ENCODE data around the gene CETN2. TPM values are rescaled to one million over a fixed set of nuclear protein-coding genes. Genes with fewer than 3 reads are reported as not detected.
A peak's percentile ranks its signal among the peaks of the same experiment; 100 is the strongest.

Gene CETN2
- total RNA-seq, 2 donors from 2014 or later, result 44.1 to 54.3 TPM

DNA sequence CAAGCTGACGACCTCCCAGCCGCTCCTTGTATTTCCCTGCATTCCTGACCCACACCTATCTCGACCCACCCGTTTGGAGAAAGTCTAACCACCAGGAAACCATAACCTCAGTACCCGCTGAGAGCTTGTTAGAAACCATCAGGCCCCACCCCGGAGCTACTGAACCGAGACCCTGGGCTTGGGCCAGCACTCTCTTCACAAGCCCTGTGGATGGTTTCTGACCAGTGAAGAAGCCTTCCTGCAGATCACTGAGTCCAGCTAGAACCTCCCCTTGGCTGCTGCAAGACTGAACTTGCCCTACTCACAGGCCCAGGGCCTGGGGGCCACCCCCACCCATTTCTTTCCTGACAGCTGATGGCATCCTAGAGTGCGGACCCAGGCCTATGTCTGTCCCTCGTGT, 40.7 kb upstream of the CETN2 start:
- H3K9me3 ChIP-seq (ENCODE audit: control insufficient read depth, low read length), result peaks cover 5% of the 10 kb centered on the region
- H3K4me3 Mint-ChIP-seq, result no peak overlapping the region
- H3K36me3 ChIP-seq (ENCODE audit: control insufficient read depth, insufficient read depth, low read length), result peaks cover 11% of the 10 kb centered on the region
- H3K36me3 Mint-ChIP-seq (ENCODE audit: low read depth), result peaks cover 30% of the 10 kb centered on the region
- H3K27ac ChIP-seq (ENCODE audit: low read depth, low read length), result no peak overlapping the region
- H3K9ac ChIP-seq (ENCODE audit: extremely low read depth, low read length, poor library complexity, severe bottlenecking), result no peak overlapping the region
- no peak for DNase-seq
- H3K27me3 Mint-ChIP-seq (ENCODE audit: insufficient read depth), result peaks cover 8% of the 10 kb centered on the region
- no peaks in the 10 kb centered on the region for H3K4me1 ChIP-seq (ENCODE audit: control insufficient read depth, insufficient read depth, low read length)
- TF ChIP-seq, protein P1, sequence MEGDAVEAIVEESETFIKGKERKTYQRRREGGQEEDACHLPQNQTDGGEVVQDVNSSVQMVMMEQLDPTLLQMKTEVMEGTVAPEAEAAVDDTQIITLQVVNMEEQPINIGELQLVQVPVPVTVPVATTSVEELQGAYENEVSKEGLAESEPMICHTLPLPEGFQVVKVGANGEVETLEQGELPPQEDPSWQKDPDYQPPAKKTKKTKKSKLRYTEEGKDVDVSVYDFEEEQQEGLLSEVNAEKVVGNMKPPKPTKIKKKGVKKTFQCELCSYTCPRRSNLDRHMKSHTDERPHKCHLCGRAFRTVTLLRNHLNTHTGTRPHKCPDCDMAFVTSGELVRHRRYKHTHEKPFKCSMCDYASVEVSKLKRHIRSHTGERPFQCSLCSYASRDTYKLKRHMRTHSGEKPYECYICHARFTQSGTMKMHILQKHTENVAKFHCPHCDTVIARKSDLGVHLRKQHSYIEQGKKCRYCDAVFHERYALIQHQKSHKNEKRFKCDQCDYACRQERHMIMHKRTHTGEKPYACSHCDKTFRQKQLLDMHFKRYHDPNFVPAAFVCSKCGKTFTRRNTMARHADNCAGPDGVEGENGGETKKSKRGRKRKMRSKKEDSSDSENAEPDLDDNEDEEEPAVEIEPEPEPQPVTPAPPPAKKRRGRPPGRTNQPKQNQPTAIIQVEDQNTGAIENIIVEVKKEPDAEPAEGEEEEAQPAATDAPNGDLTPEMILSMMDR (conservative IDR thresholded peaks at IDR 0.05), result no peak
- no peak overlapping the region for H3K27ac Mint-ChIP-seq
- H3K9me3 Mint-ChIP-seq, result peaks cover 70% of the 10 kb centered on the region
- 84 to 100% methylated on average over 2 to 9 of the region's 9 CpGs for WGBS, 2 experiments (ENCODE audit: insufficient coverage in 1 of 2, insufficient read length in 1 of 2)
- no peaks in the 10 kb centered on the region for H3K27me3 ChIP-seq (ENCODE audit: control insufficient read depth, insufficient read depth, low read length, poor library complexity, severe bottlenecking)
- H3K4me1 Mint-ChIP-seq, result no peaks in the 10 kb centered on the region
- H3K4me3 ChIP-seq (ENCODE audit: low read length), result no peak overlapping the region

DNA sequence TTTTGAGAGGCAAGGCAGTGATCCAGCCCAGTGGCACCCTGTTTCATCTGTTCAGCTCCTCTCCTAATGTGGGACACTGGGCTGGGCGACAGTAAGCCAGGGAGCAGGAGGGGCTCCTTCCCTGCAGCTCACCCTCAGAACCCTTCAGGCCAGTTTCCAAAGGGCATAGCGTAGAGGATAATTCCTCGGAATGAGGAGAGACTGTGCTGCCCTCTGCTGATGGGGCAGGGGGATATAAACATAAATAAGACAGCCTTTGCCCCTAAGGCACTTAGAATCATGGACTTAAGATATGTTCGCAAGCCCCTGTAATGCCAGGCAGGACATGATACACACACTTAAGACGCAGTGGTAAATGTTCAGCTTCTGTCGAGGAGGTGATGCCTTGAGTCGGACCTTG, 39.4 kb upstream of the CETN2 start:
- DNase-seq, result no peak
- Mint-ChIP-seq H3K9me3 (peaks cover 70% of the 10 kb centered on the region), H3K4me1 (no peaks in the 10 kb centered on the region), H3K27ac (no peak overlapping the region), H3K36me3 (ENCODE audit: low read depth) (peaks cover 37% of the 10 kb centered on the region), H3K27me3 (ENCODE audit: insufficient read depth) (peaks cover 3% of the 10 kb centered on the region), H3K4me3 (no peak overlapping the region)
- TF ChIP-seq, protein P1 (conservative IDR thresholded peaks at IDR 0.05), result peak; percentile 52
- Histone ChIP-seq H3K27me3 (ENCODE audit: control insufficient read depth, insufficient read depth, low read length, poor library complexity, severe bottlenecking) (no peaks in the 10 kb centered on the region), H3K4me3 (ENCODE audit: low read length) (no peak overlapping the region), H3K27ac (ENCODE audit: low read depth, low read length) (no peak overlapping the region), H3K9me3 (ENCODE audit: control insufficient read depth, low read length) (no peaks in the 10 kb centered on the region), H3K9ac (ENCODE audit: extremely low read depth, low read length, poor library complexity, severe bottlenecking) (no peak overlapping the region), H3K36me3 (ENCODE audit: control insufficient read depth, insufficient read depth, low read length) (peaks cover 11% of the 10 kb centered on the region), H3K4me1 (ENCODE audit: control insufficient read depth, insufficient read depth, low read length) (no peaks in the 10 kb centered on the region)
- WGBS, 2 experiments (ENCODE audit: insufficient coverage in 1 of 2, insufficient read length in 1 of 2), result 92 to 94% methylated on average over 5 of the region's 7 CpGs

DNA sequence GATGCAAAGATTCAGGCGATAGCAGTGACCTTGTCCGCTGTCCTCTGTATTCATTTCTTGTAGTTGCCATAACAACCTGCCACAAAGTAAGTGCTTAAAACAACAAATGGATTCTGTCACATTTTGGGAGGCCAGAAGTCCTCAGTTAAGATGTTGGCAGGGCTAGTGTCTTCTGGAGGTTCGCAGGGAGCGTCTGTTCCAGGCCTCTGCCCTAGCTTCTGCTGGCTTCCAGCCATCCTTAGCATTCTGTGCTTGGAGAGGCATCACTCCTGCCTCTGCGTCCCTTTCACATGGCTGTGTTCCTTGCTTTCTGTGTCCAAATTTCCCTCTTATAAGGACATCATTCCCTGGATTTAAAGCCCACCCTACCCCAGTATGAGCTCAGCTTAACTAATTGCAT, 35.8 kb upstream of the CETN2 start:
- no peaks in the 10 kb centered on the region for H3K4me1 Mint-ChIP-seq
- Histone ChIP-seq H3K9me3 (ENCODE audit: control insufficient read depth, low read length) (no peaks in the 10 kb centered on the region), H3K4me1 (ENCODE audit: control insufficient read depth, insufficient read depth, low read length) (no peaks in the 10 kb centered on the region), H3K36me3 (ENCODE audit: control insufficient read depth, insufficient read depth, low read length) (peaks cover 24% of the 10 kb centered on the region), H3K27ac (ENCODE audit: low read depth, low read length) (no peak overlapping the region), H3K9ac (ENCODE audit: extremely low read depth, low read length, poor library complexity, severe bottlenecking) (no peak overlapping the region), H3K27me3 (ENCODE audit: control insufficient read depth, insufficient read depth, low read length, poor library complexity, severe bottlenecking) (no peaks in the 10 kb centered on the region), H3K4me3 (ENCODE audit: low read length) (no peak overlapping the region)
- WGBS, 2 experiments (ENCODE audit: insufficient coverage in 1 of 2, insufficient read length in 1 of 2), result 83 to 93% methylated on average over 1 to 5 of the region's 5 CpGs
- no peaks in the 10 kb centered on the region for H3K27me3 Mint-ChIP-seq (ENCODE audit: insufficient read depth)
- H3K36me3 Mint-ChIP-seq (ENCODE audit: low read depth), result peaks cover 56% of the 10 kb centered on the region
- H3K27ac Mint-ChIP-seq, result no peak overlapping the region
- H3K9me3 Mint-ChIP-seq, result peaks cover 69% of the 10 kb centered on the region
- H3K4me3 Mint-ChIP-seq, result no peak overlapping the region
- DNase-seq, result no peak
- TF ChIP-seq, protein P1 (conservative IDR thresholded peaks at IDR 0.05), result no peak
